GM18867 (cell line): ENCODE results near the gene APLP2.
"Not testable (repeated sequence)": the region's sequence is repeated elsewhere in the genome, so short reads cannot be mapped to it uniquely, and the experiment has no call there.

Source experiments
- ATAC-seq: cut with Tn5 transposase; IDR thresholded peaks from one replicate; pipeline ENCODE4 v1.9.1; 2021; ENCODE audit warnings: mild to moderate bottlenecking, moderate library complexity; ENCODE audit not compliant: unreplicated experiment

The APLP2 gene

DNA sequence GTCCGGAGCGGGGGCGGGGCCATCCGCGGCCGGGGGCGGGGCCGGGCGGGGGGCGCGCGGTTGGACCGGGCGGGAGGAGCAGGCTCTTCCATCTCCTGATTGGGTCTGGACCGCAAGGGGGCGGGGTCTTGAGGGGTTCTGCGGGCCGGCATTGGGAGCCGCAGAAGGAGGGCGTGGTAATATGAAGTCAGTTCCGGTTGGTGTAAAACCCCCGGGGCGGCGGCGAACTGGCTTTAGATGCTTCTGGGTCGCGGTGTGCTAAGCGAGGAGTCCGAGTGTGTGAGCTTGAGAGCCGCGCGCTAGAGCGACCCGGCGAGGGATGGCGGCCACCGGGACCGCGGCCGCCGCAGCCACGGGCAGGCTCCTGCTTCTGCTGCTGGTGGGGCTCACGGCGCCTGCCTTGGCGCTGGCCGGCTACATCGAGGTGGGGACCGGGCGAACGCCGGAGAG lies at the start of gene APLP2:
Gene APLP2, plus strand, starts transcription at position 236 of the 450 bp plus-strand sequence. Its CDS starts 84 bp downstream, at position 320.
- peak; percentile 96 for ATAC-seq

DNA sequence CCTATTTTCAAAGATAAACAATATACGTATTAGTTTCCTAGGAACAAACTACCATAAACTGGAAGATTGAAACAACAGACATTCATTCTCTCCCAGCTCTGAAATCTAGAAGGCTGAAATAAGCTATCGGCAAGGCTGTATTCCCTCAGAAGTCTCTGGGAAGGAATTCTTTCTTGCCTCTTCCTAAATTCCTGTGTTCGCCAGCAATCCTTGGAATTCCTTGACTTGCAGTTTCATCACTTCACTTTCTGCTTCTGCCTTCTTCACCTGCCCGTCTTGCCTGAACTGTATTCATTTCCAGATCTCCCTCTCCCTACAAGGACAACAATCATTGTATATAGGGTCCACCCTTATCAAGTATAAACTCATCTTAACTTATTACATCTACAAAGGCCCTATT lies 49.4 kb upstream of the APLP2 start:
- no peak for ATAC-seq

DNA sequence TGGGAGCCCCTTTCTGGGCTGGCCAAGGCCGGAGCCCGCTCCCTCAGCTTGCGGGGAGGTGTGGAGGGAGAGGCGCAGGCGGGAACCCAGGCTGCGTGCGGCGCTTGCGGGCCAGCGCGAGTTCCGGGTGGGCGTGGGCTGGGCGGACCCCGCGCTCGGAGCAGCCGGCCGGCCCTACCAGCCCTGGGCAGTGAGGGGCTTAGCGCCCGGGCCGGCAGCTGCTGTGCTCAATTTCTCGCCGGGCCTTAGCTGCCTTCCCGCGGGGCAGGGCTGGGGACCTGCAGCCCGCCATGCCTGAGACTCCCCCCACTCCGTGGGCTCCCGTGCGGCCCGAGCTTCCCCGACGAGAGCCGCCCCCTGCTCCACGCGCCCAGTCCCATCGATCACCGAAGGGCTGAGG lies 48.1 kb upstream of the APLP2 start:
- ATAC-seq, result not testable (repeated sequence)

DNA sequence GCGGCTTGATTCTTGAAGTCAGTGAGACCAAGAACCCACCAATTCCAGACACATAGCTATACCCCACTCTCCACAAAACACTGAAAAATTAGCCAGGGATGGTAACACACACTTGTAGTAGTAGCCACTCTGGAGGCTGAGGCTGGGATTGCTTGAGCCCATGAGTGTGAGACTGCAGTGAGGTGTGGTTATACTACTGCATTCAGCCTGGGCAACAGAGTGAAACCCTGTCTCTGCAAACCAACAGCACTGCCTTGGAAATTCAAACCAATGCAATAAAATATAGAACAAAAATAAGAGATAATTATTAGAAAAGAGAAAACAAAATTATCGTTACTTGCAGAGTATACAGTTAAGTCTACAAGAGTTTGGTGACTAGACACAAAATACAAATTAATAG lies 46.9 kb upstream of the APLP2 start:
- ATAC-seq, result peak; percentile 31

DNA sequence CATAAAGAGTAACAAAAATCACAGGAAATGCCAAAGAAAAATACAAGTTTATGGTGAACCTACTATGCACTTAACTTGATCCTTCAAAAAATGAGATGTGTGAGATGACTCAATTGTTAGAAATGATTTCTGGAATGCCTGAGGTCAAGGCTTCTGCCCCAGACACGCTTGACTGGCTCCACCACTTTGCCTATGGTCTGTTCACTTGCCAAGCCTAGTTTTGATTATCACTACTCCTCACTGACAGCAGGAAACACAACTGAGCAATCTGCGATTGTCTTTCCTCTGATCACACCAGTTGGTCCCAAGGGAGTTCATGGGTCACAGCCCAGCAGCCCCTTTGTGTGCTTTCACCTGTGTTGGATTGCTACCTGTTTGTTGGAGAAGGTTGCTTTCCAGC lies 46.5 kb upstream of the APLP2 start:
- ATAC-seq, result peak; percentile 92

DNA sequence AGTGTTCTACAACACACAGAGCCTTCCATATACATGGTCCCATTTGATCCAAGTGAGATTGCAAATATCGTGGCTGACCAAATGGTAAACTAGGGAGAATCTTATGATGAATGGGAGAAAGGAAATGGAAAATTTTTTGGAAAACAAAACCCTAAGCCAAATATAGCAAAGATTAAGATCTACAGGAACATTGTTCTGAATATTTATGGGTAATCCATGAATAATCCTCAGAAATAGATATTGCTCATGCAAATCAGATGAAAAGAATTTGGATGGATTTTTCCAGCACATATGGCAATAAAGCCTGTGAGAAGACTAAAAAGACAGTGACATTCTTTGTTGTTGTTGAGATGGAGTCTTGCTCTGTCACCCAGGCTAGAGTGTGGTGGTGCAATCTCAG lies 45.3 kb upstream of the APLP2 start:
- no peak for ATAC-seq

DNA sequence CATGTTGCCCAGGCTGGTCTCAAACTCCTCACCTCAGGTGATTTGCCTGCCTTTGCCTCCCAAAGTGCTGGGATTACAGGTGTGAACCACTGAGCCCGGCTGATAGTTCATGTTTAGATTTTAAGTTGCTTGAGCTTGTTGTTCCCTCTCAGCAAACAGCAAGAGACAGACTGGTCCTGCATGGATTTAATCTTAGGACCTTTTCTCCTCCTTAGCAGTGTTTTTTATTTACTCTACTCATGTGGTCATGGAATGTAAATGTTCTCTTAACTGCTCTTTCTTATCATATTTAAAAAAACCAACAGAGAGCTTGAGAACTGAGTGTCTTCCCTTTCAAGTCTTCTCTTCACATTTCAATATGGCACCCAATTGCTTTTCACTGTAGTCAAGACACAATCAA lies 44.3 kb upstream of the APLP2 start:
- ATAC-seq, result no peak

DNA sequence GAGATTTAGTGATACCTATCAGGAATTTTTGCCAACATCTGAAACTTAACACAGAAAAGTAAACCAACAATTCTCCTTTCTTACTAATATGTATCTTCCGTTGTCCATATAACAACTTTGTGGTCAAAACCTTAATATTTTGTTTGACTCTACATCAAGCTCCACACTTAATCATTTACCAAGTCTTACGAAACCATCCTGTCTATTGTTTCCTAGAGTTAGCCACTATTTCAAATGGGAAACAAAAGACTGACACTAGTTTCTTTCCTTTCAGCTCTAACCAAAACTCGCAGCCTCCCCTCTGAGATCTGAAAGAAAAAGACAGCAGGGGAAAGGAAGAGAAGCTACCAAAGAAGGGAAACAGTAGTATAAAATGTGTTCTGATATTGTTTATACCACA lies 40.6 kb upstream of the APLP2 start:
- ATAC-seq, result no peak

DNA sequence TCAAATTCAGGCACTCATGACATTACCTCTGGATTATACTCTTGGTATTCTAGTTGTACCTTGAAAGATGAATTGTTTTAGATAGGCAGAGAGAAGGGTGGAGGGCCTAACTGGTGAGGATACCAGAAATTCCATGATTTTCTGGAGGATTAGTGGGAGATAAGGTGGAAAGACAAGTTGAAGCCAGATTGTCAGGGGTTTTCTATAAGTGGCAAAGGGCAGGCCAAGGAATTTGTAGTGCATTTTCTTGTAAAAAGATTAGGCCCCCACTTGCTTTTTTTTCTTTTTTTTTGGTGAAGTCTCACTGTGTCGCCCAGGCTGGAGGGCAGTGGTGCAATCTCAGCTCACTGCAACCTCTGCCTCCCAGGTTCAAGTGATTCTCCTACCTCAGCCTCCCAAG lies 38.6 kb upstream of the APLP2 start:
- ATAC-seq, result no peak

DNA sequence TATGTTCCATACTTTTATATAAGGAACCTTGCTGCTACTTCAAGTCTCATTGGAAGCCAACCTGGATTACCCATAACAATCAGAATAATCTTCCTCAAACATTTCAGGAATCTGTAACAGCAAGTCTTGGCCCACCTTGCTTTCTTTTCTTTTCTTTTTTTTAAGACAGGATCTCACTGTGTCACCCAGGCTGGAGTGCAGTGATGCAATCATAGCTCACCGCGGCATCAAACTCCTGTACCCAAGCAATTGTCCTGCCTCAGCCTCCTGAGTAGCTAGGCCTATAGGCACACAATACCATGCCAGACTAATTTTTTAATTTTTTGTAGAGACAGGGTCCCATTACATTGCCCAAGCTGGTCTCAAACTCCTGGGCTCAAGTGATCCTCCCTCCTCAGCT lies 37.7 kb upstream of the APLP2 start:
- ATAC-seq, result no peak

DNA sequence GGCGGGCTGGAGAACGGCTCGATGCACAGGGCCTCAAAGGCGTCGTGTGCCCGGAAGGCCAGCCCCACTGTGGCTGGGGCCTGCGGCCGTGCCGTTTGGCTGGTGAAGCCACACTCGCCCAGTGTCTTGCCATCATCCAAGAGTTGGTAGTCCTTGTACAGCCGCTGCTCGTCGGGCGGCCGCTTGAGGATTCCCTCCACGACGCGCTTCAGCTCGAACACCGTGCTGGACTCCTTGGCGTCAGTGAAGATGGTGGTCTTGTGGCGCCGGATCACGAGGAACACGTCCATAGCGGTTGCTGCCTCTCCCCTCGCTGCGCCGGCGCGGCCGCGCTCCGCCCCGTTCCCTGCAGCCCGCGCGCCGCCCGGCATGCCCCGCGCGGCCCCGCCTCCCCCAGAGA lies 36.8 kb upstream of the APLP2 start:
- ATAC-seq, result no peak

DNA sequence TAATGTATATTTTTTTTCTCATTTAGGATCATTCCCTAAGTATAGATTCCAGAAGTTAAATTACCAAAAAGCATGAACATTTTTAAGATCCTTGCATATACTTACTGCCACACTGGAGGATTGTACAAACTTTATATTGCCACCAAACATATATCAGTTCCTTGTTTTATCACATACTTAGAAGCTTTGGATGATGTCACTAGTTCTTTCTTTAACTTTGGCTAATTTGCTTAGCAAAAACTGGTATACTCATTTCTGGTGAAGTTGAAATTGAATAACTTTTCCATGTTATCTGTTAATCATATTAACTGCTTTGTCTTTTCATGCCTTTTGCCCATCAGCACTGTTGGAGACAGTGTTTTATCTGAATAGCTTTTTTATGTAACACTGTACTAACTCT lies 35.5 kb upstream of the APLP2 start:
- no peak for ATAC-seq

DNA sequence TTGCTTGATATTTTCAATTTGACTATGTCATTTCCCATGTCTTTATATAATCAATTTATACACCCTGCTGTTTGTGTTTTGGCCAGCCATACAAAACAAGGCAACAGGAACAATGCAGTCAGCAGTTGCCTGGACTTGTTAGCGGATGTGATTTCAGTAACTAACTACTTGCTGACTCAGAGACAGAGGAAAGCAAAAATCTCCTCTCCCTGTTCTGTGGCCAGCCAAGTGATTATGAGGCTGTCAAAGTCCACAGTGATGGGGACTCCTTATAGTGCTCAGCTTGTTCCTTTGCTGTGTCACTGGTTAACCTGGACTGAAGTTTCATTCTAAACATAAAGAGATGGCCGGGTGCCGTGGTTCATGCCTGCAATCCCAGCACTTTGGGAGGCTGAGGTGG lies 32.6 kb upstream of the APLP2 start:
- peak; percentile 36 for ATAC-seq

DNA sequence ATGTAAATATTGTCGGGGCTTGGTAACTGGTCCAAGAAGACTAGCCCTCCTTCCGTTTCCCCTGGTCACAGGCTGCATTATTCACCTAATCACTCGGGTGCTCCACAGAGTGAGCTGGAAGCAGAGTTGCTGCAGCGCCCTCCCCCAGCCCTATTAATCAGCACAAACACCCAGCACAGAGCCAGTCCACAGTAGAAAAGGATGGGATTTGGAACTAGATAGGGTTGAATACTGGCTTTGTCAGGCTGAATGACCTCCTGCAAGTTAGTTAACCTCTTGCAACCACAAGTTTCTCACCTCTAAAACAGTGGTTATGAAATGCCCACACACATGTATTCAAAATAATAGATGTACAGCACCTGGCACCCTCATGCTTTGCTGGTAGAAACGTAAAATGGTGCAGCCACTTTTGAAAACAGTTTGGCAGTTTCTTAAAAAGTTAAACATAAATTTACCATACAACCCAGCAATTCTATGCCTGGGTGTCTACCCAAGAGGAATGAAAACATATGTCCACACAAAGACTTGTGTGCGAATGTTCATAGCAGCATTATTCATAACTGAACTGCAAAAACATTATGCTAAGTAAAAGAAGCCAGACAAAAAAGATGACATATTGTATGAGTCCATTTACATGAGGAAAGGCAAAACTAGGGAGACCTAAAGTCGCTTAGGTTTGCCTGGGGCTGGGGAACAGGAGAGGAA lies 31.7 kb upstream of the APLP2 start:
- peak; percentile 90 for ATAC-seq

DNA sequence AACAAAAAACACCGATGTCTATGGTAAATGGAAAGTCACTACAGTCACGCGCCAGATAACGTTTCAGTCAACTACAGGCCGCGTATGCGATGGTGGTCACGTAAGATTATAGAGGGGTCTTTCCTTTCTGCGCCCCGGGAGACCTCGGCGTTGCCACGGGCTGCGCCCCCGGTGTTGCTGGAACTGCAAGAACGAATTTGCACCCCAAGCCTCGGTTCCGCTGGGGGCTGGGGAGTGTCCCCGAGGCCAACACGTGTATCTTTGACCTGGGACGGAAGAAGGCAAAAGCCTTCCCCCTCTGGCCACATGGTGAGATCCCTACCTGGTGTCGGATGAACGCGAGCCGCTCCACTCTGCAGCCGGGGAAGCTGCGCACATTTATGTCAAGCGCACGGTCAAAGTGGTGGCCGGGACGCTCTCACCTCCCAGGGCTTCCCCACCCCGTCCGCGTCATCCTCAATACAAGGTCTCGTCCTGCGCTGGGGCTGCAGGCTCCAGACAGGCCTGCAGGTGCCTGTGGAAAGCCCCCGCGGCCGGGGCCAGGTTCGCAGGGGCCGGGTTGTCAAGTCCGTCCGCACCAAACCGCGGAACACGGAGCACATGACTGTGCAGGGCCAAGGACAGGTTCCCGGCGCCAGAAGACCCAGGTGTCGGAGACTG lies 29.3 kb upstream of the APLP2 start:
- no peak for ATAC-seq

DNA sequence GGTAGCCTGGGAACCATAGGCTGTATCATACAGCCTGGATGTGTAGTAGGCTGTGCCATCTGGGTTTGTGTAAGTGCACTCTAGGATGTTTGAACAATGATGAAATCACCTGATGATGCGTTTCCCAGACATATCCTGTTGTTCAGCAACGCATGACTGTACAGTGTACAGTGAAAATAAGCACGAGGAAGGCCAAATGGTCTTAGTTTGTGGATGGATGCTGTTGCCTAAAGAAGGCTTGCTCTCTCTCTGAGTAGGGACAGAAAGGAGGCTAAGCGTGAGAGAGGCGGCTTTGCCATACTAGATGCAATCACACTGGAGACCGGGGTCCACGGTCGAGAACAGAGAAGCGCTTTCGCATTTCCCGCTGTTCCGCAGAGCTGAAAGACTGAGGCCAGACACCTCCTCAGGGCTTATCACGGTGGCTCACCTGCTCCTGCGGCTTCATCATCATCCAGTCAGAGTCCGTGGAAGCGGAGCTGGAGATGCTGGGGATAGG lies 27.6 kb upstream of the APLP2 start:
- ATAC-seq, result no peak

DNA sequence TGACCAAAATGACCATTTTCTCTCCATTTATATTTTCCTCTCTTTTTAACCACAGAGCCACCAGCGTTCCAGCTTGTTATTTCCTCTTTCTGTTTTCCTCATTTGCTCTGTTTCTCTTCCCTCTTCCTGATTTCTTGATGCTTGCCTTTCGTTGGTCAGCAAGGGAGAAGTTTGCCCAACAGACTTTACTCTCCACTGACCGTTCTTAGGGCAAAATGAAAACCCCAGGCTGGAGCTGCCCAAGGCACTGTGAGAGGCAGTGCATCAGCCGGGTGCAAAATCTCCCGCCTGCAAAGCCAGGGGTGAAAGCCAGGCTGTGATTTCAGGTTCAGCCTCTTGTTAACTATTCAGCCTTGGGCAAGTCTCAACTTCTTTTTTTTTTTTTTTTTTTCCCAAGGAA lies 26.1 kb upstream of the APLP2 start:
- ATAC-seq, result no peak

DNA sequence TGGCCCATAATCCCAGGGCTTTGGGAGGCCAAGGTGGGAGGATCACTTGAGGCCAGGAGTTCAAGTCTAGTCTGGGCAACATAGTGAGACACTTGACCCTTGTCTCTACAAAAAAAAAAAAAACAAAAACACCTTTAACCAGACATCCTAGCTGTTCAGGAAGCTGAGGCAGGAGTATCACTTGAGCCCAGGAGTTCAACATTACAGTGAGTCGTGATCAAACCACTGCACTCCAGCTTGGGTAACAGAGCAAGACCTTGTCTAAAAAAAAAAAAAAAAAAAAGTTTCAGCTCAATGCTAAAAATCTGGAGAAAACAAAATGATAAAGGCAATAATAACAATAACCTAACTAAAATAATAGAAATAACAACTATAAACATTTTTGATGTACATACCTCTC lies 22.6 kb upstream of the APLP2 start:
- ATAC-seq, result no peak

DNA sequence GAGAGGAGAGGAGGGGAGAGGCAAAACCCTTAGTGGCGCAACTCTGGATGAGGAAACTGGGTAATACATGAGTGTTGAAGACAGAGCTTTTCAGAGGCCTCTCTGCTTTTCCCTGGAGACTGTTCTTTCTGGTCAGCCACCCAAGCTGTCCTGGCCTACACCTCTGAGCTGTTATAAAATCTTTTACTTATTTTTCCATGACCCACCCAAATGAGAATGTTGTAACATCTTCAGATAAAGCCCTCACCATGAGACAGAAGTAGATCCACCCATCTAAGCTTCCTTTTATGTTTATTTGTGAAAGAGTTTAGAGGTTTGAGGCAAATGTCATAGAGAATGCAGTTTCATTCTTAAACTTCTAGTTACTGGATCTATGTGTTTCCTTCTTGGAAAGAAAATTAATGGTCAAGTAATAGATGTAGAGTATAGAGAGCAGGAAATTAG lies 20.3 kb upstream of the APLP2 start:
- ATAC-seq, result no peak

DNA sequence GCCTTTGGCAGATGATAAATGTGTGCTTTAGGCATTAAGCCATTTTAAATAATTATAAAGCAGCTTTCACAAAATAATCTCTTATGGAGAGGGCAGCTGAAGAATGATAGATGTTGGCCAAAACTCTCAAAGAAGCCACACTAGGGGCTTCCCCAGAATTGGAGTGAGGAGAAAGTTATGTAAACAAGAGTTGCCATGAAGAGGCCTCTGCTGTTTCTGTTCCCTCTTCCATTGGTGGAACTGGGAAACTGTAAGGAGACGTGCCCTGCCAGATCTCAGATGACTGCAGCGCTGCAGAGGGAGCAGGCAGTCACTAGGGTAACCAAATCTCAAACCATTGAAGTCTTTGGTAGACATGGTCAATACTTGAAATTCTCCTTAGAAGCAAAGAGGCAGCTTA lies 19.4 kb upstream of the APLP2 start:
- no peak for ATAC-seq

DNA sequence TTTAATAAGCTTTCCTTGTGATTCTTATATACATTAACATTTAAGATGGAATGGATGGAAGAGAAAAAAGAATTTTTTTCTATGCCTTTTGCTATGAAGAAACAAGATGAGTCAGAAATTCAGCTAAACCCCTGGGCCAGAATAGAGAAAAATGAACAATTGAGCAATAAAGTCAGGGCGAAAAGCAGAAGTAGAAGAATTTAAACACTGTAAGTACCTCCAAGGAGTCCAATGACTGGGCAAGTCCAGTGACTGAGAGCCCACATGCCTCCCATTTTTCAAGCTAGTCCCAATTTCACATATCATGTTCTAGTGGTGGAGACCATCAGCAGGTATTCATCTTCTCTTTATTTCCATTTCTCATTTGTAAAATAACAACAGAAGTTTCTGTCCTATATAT lies 18.6 kb upstream of the APLP2 start:
- no peak for ATAC-seq

DNA sequence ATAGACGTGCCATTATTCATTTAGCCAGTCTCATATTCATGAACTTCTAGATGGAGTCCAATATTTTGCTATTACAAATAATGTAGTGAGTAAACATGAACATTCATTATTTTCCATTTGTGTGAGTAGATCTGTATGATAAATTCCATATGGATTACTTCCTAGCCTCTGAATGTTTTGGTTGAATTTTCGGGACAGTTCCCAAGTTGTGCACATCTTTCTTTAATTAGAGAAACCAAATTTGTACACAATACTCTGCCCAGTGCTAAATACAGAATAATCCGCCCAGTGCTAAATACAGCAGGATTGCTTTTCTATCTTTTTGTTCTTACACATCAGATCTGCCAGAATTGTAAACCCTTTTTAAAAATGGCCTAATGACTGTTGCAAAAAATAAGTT lies 17.1 kb upstream of the APLP2 start:
- no peak for ATAC-seq
